Adipocyte (in vitro differentiated cells): ENCODE measurements around the gene SHROOM3.
A peak's percentile ranks its signal among the peaks of the same experiment; 100 is the strongest.

Experiments
- DNase-seq: peaks from one replicate; pipeline ENCODE4 v3.0.0-alpha.2; 2015; ENCODE audit warnings: low read depth
- H3K27me3 ChIP-seq: replicated peaks from 2 replicates; pipeline ENCODE4 v1.7.0; 2013; ENCODE audit warnings: mild to moderate bottlenecking, low read length, moderate library complexity; ENCODE audit not compliant: control insufficient read depth, insufficient read depth
- H3K36me3 ChIP-seq: 2 replicates; pipeline ENCODE4 v1.7.0; 2013; ENCODE audit warnings: low read length, mild to moderate bottlenecking, moderate library complexity; ENCODE audit not compliant: control insufficient read depth, insufficient read depth, severe bottlenecking
- H3K4me1 ChIP-seq: 2 replicates; pipeline ENCODE4 v1.7.0; 2013; ENCODE audit warnings: mild to moderate bottlenecking, low read length, moderate library complexity; ENCODE audit not compliant: control insufficient read depth, insufficient read depth
- H3K4me3 ChIP-seq: 2 replicates; pipeline ENCODE4 v1.7.0; 2013; ENCODE audit warnings: mild to moderate bottlenecking, low read length, moderate library complexity
- H3K9ac ChIP-seq: 2 replicates; pipeline ENCODE4 v1.7.0; 2013; ENCODE audit warnings: mild to moderate bottlenecking, low read length, moderate library complexity
- H3K9me3 ChIP-seq: 2 replicates; pipeline ENCODE4 v1.7.0; 2013; ENCODE audit warnings: mild to moderate bottlenecking, low read length, moderate library complexity; ENCODE audit not compliant: control insufficient read depth

The SHROOM3 gene

DNA sequence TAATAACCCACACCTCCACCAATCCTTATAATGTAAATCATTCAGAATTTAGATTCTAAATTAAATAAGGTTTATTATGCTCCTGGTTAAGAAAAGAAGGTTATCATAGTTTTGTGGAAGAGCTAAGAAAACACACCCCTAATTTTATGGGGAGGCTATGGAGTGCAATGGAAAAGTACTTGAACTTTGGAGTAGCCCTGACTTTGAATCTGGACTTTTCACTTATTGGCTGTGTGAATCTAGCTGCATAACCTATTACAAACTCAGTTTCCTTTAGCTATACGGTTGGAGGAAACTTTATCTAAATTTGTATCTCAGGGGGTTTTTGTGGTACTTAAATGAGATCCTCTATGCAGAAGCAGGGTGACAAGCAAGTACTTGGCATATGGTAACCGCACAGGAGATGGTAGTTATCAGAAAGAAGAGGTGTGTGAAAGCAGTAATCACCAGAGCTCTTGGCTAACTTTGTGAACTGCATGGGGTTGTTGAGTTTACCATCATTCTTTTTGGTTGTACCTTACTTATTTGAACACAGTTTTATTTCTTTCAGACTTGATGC is 143.1 kb downstream of the SHROOM3 start:
- Histone ChIP-seq H3K9ac (no peak overlapping the region), H3K9me3 (no peaks in the 10 kb centered on the region), H3K4me3 (no peak overlapping the region), H3K4me1 (no peaks in the 10 kb centered on the region), H3K27me3 (no peaks in the 10 kb centered on the region), H3K36me3 (no peaks in the 10 kb centered on the region)
- no peak for DNase-seq

GRCh38 chr4:76579596-76580375 is 144.8 kb downstream of the SHROOM3 start:
- H3K36me3 ChIP-seq = no peaks in the 10 kb centered on the region
- H3K4me3 ChIP-seq = no peak overlapping the region
- H3K9ac ChIP-seq = no peak overlapping the region
- no peaks in the 10 kb centered on the region for H3K9me3 ChIP-seq
- DNase-seq = no peak
- H3K27me3 ChIP-seq = no peaks in the 10 kb centered on the region
- no peaks in the 10 kb centered on the region for H3K4me1 ChIP-seq

DNA sequence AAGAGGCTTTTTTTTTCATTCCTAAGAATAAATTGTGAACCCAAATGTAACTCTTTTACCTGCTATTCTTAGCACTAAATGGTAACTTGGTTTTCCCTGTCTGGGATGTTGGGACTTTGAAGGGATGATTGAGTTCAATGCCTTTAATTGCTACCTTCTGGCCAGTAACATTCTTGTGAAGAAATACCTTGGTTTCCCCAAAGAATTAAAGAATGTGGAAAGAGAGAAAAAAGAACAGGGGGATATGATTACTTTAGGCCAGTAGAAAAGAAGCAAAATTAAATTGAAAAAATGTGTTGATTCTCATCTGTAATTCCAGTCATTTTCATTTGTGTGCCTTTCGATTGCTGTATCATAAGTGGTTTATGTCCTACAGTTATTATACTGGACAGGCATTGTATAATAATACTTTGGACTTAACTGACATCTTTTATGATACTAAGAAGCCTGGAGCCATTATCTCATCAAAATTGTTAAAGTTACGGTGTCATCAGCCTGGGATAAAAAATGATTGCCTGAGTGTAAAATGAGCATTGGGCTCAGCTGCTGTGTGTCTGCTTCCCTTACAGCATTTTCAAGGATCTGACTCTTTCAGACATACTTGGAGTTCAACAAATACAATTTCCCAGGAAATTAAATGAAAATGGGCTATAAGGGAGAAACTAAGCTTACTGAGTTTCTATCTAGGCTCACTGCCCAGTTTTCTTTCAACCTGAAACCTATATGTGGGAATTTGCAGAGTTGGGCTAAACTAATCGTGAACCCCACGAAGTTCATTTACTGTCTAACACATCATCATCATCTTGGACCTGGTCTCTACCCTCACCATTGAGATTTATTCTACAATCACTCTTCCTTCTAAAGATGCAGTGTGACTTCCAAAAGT is 146.3 kb downstream of the SHROOM3 start:
- no peaks in the 10 kb centered on the region for H3K27me3 ChIP-seq
- peaks cover 3% of the 10 kb centered on the region for H3K4me1 ChIP-seq
- H3K4me3 ChIP-seq = no peak overlapping the region
- peak; percentile 55 for DNase-seq
- no peaks in the 10 kb centered on the region for H3K36me3 ChIP-seq
- H3K9ac ChIP-seq = no peak overlapping the region
- H3K9me3 ChIP-seq = no peaks in the 10 kb centered on the region

GRCh38 chr4:76582074-76582816 is 147.2 kb downstream of the SHROOM3 start:
- DNase-seq = no peak
- Histone ChIP-seq H3K4me1 (peaks cover 3% of the 10 kb centered on the region), H3K4me3 (no peak overlapping the region), H3K9ac (no peak overlapping the region), H3K36me3 (no peaks in the 10 kb centered on the region), H3K27me3 (no peaks in the 10 kb centered on the region), H3K9me3 (no peaks in the 10 kb centered on the region)

- no peak overlapping the region for H3K4me3 ChIP-seq
- no peak overlapping the region for H3K9ac ChIP-seq
- no peak for DNase-seq
- no peaks in the 10 kb centered on the region for H3K36me3 ChIP-seq
- H3K4me1 ChIP-seq = peaks cover 3% of the 10 kb centered on the region
- no peaks in the 10 kb centered on the region for H3K9me3 ChIP-seq
- H3K27me3 ChIP-seq = no peaks in the 10 kb centered on the region
These were observed 147.7 kb downstream of the SHROOM3 start for GRCh38 chr4:76582817-76583087.

GRCh38 chr4:76584241-76585152 is 149.5 kb downstream of the SHROOM3 start:
- H3K9me3 ChIP-seq = no peaks in the 10 kb centered on the region
- no peak overlapping the region for H3K9ac ChIP-seq
- no peaks in the 10 kb centered on the region for H3K27me3 ChIP-seq
- DNase-seq = peak; percentile 34
- no peaks in the 10 kb centered on the region for H3K36me3 ChIP-seq
- no peak overlapping the region for H3K4me3 ChIP-seq
- peaks cover 5% of the 10 kb centered on the region for H3K4me1 ChIP-seq

DNA sequence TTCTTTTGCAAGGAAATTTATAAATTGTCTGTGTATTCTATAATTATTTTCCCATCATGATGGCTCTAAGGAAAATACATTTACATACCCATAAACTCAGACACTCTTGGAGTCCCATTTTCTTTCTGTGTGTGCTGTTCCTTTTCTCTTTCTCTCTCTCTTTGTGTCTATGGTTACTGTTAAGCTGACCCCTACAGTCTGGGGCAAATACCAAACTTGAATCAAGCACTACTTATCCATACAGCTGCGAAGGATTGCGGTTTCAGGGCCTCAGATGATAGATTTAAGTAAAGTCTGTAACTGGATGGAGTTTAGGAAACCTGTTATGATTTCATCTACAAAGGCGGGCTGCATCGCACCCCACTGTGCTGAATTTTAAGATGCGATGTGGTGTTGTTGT is 150.2 kb downstream of the SHROOM3 start:
- Histone ChIP-seq H3K9ac (no peak overlapping the region), H3K36me3 (no peaks in the 10 kb centered on the region), H3K27me3 (no peaks in the 10 kb centered on the region), H3K4me1 (peaks cover 13% of the 10 kb centered on the region), H3K9me3 (no peaks in the 10 kb centered on the region), H3K4me3 (no peak overlapping the region)
- peak; percentile 57 for DNase-seq

DNA sequence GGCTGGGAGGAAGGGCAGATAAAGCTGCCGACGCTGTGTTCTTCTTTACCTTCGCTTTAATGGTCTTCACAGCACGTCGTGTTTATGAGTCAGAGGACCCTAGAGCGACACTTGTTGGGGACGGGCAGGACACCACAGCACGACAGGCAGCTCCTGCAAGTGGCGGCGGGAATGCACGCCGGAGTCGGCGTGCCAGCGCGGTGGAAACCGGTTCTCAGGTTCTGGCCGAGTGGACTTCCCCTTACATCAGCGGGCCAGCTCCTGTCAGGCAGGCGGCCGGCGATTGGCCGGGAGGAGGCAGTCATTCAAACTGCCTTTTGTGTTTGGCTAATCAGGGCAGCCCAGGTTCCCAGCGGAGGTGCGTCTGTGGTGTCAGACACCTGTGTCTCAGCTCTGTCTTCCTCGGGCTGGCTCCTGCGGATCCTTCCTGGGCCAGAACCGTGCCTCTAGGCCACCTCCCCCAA is 150.9 kb downstream of the SHROOM3 start:
- H3K36me3 ChIP-seq = no peaks in the 10 kb centered on the region
- H3K9ac ChIP-seq = no peak overlapping the region
- peak; percentile 51 for DNase-seq
- H3K4me3 ChIP-seq = peak overlapping the region; percentile 71
- no peaks in the 10 kb centered on the region for H3K27me3 ChIP-seq
- H3K9me3 ChIP-seq = no peaks in the 10 kb centered on the region
- peaks cover 19% of the 10 kb centered on the region for H3K4me1 ChIP-seq

DNA sequence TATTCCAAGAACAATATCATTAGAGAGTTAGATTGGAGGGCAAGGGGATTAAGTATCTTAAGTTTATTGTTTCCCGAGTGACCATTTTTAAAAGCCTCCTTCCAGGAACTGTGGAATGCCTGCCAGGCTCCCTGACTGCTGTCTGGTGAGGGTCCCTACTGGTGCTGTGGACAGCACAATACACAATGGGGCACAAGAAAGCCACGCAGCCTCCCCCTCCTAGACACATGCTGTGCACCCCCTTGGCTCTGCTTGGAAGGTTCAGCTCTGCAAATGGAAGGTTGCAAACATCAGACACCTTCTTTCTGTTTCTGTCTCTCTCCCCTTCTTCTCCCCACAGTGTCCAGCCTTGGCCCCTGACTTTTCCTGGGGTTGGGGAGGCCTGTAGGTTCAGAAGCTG is 153.2 kb downstream of the SHROOM3 start:
- Histone ChIP-seq H3K9ac (no peak overlapping the region), H3K9me3 (no peaks in the 10 kb centered on the region), H3K4me3 (no peak overlapping the region), H3K36me3 (no peaks in the 10 kb centered on the region), H3K27me3 (no peaks in the 10 kb centered on the region), H3K4me1 (peaks cover 23% of the 10 kb centered on the region)
- DNase-seq = no peak

DNA sequence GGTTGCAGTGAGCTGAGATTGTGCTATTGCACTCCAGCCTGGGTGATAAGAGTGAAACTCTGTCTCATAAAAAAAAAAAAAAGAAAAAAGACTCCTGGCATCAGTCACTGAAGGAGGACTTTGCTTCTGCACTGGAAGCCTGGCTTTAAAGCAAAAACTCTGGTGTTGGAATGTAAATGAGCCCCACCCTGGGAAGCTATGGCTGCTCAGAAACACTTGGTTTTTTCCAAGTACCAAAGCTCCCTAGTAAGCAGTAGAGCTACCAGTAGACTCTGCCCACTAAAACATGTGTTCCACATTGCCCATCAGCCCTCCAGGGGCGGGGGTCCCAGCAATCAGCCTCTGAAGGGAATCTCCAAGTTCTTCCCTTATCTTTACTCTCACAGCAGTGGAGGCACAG is 154.4 kb downstream of the SHROOM3 start:
- Histone ChIP-seq H3K9me3 (no peaks in the 10 kb centered on the region), H3K27me3 (no peaks in the 10 kb centered on the region), H3K4me1 (peaks cover 23% of the 10 kb centered on the region), H3K36me3 (no peaks in the 10 kb centered on the region), H3K9ac (no peak overlapping the region), H3K4me3 (no peak overlapping the region)
- DNase-seq = peak; percentile 86
